ENCODE measurements around the gene FLVCR2. TPM values are rescaled to one million over a fixed set of nuclear protein-coding genes. Genes with fewer than 3 reads are reported as not detected.
A peak's percentile ranks its signal among the peaks of the same experiment; 100 is the strongest.

FLVCR2 gene
- total and polyA plus RNA-seq, 4 experiments from 2014 or later = 1.9 to 4.1 (median 3.2) TPM

GRCh38 chr14:75646762-75647161 lies 68.3 kb downstream of the FLVCR2 start:
- no peaks in the 10 kb centered on the region for H3K4me1 Mint-ChIP-seq
- no peaks in the 10 kb centered on the region for H3K9me3 Mint-ChIP-seq
- H3K4me1 ChIP-seq (ENCODE audit: insufficient read depth, low read length) = no peaks in the 10 kb centered on the region
- ChIA-PET POLR2A (ENCODE audit: partially characterized antibody) (no interaction called here), CTCF (ENCODE audit: partially characterized antibody) (interaction anchor here (1.9 to 3.6 kb wide), 3 partner anchors 8 to 69 kb away, joined by 5 to 15 read pairs (median 5); partner anchors contain the start of gene FLVCR2)
- peaks cover 37 to 50% of the 10 kb centered on the region in 2 donors for H3K36me3 Mint-ChIP-seq
- no peak overlapping the region for H3K27ac ChIP-seq (ENCODE audit: low read depth, low read length)
- no peaks in the 10 kb centered on the region for H3K27me3 ChIP-seq (ENCODE audit: insufficient read depth, low read length)
- intact Hi-C loops (cut with micrococcal nuclease) = no loop called here
- no peaks in the 10 kb centered on the region for H3K27me3 Mint-ChIP-seq
- H3K4me3 ChIP-seq (ENCODE audit: low read length in 2 of 2) = no peak overlapping the region
- DNase-seq = no peak
- H3K27ac Mint-ChIP-seq = no peak overlapping the region
- no peak overlapping the region for H3K4me3 Mint-ChIP-seq
- H3K36me3 ChIP-seq (ENCODE audit: insufficient read depth, low read length) = peaks cover 26% of the 10 kb centered on the region
- H3K9me3 ChIP-seq (ENCODE audit: control insufficient read depth in 1 of 2, low read length in 2 of 2) = no peaks in the 10 kb centered on the region

- Histone ChIP-seq H3K4me3 (ENCODE audit: low read length in 2 of 2) (no peak overlapping the region), H3K27ac (ENCODE audit: low read depth, low read length) (no peak overlapping the region), H3K27me3 (ENCODE audit: insufficient read depth, low read length) (no peaks in the 10 kb centered on the region), H3K9me3 (ENCODE audit: control insufficient read depth in 1 of 2, low read length in 2 of 2) (no peaks in the 10 kb centered on the region), H3K4me1 (ENCODE audit: insufficient read depth, low read length) (no peaks in the 10 kb centered on the region), H3K36me3 (ENCODE audit: insufficient read depth, low read length) (peaks cover 31% of the 10 kb centered on the region)
- peak overlapping the region in 1 of 7 donors; percentile 7 for H3K27ac Mint-ChIP-seq
- DNase-seq = no peak
- H3K9me3 Mint-ChIP-seq = no peaks in the 10 kb centered on the region
- no peaks in the 10 kb centered on the region for H3K27me3 Mint-ChIP-seq
- H3K4me3 Mint-ChIP-seq = no peak overlapping the region
- peaks cover 35 to 57% of the 10 kb centered on the region in 2 donors for H3K36me3 Mint-ChIP-seq
- no peaks in the 10 kb centered on the region for H3K4me1 Mint-ChIP-seq
- ChIA-PET POLR2A (ENCODE audit: partially characterized antibody) (no interaction called here), CTCF (ENCODE audit: partially characterized antibody) (interaction anchor here (1.6 to 3.6 kb wide), 3 partner anchors 8 to 70 kb away, joined by 4 to 15 read pairs (median 5); partner anchors contain the start of gene FLVCR2)
- intact Hi-C loops (cut with micrococcal nuclease) = no loop called here
These were observed 69.2 kb downstream of the FLVCR2 start for GRCh38 chr14:75647640-75648039.

GRCh38 chr14:75648066-75648838 lies 69.8 kb downstream of the FLVCR2 start:
- no peak for DNase-seq
- H3K27ac Mint-ChIP-seq = peak overlapping the region in 1 of 7 donors; percentile 10
- Histone ChIP-seq H3K4me1 (ENCODE audit: insufficient read depth, low read length) (no peaks in the 10 kb centered on the region), H3K36me3 (ENCODE audit: insufficient read depth, low read length) (peaks cover 35% of the 10 kb centered on the region), H3K27me3 (ENCODE audit: insufficient read depth, low read length) (no peaks in the 10 kb centered on the region), H3K4me3 (ENCODE audit: low read length in 2 of 2) (no peak overlapping the region), H3K9me3 (ENCODE audit: control insufficient read depth in 1 of 2, low read length in 2 of 2) (no peaks in the 10 kb centered on the region), H3K27ac (ENCODE audit: low read depth, low read length) (no peak overlapping the region)
- no peaks in the 10 kb centered on the region for H3K27me3 Mint-ChIP-seq
- intact Hi-C loops (cut with micrococcal nuclease) = no loop called here
- H3K4me3 Mint-ChIP-seq = no peak overlapping the region
- peaks cover 0 to 1% (median 0%) of the 10 kb centered on the region in 4 donors for H3K4me1 Mint-ChIP-seq
- ChIA-PET CTCF (ENCODE audit: partially characterized antibody) (interaction anchor here (1.6 to 14.1 kb wide), 4 partner anchors 8 to 73 kb away, joined by 4 to 388 read pairs (median 10); partner anchors contain the start of gene FLVCR2), POLR2A (ENCODE audit: partially characterized antibody) (no interaction called here)
- H3K36me3 Mint-ChIP-seq = peaks cover 39 to 63% of the 10 kb centered on the region in 2 donors
- no peaks in the 10 kb centered on the region for H3K9me3 Mint-ChIP-seq

GRCh38 chr14:75649337-75649736 lies 70.9 kb downstream of the FLVCR2 start:
- Histone ChIP-seq H3K4me1 (ENCODE audit: insufficient read depth, low read length) (peaks cover 4% of the 10 kb centered on the region), H3K36me3 (ENCODE audit: insufficient read depth, low read length) (peaks cover 40% of the 10 kb centered on the region), H3K4me3 (ENCODE audit: low read length in 2 of 2) (no peak overlapping the region), H3K27ac (ENCODE audit: low read depth, low read length) (no peak overlapping the region), H3K9me3 (ENCODE audit: control insufficient read depth in 1 of 2, low read length in 2 of 2) (no peaks in the 10 kb centered on the region), H3K27me3 (ENCODE audit: insufficient read depth, low read length) (no peaks in the 10 kb centered on the region)
- peaks cover 0 to 5% (median 2%) of the 10 kb centered on the region in 4 donors for H3K4me1 Mint-ChIP-seq
- intact Hi-C loops (cut with micrococcal nuclease) = no loop called here
- peak overlapping the region in 2 of 7 donors; percentile 3 to 13 for H3K27ac Mint-ChIP-seq
- no peak overlapping the region for H3K4me3 Mint-ChIP-seq
- ChIA-PET POLR2A (ENCODE audit: partially characterized antibody) (no interaction called here), CTCF (ENCODE audit: partially characterized antibody) (interaction anchor here (1.0 to 14.1 kb wide), 3 partner anchors 9 to 74 kb away, joined by 4 to 388 read pairs (median 5); partner anchors contain the start of genes ERG28 and FLVCR2)
- no peaks in the 10 kb centered on the region for H3K9me3 Mint-ChIP-seq
- no peaks in the 10 kb centered on the region for H3K27me3 Mint-ChIP-seq
- H3K36me3 Mint-ChIP-seq = peaks cover 42 to 65% of the 10 kb centered on the region in 2 donors
- no peak for DNase-seq

GRCh38 chr14:75649773-75650172 lies 71.4 kb downstream of the FLVCR2 start:
- no peak for DNase-seq
- Mint-ChIP-seq H3K27ac (peak overlapping the region in 1 of 7 donors; percentile 20), H3K4me1 (peaks cover 0 to 6% (median 2%) of the 10 kb centered on the region in 4 donors), H3K4me3 (no peak overlapping the region), H3K9me3 (no peaks in the 10 kb centered on the region), H3K36me3 (peaks cover 42 to 70% of the 10 kb centered on the region in 2 donors), H3K27me3 (no peaks in the 10 kb centered on the region)
- intact Hi-C loops (cut with micrococcal nuclease) = no loop called here
- no peak overlapping the region for H3K4me3 ChIP-seq (ENCODE audit: low read length in 2 of 2)
- H3K27me3 ChIP-seq (ENCODE audit: insufficient read depth, low read length) = no peaks in the 10 kb centered on the region
- H3K9me3 ChIP-seq (ENCODE audit: control insufficient read depth in 1 of 2, low read length in 2 of 2) = no peaks in the 10 kb centered on the region
- H3K36me3 ChIP-seq (ENCODE audit: insufficient read depth, low read length) = peaks cover 40% of the 10 kb centered on the region
- ChIA-PET CTCF (ENCODE audit: partially characterized antibody) (interaction anchor here (1.0 to 14.1 kb wide), 3 partner anchors 9 to 74 kb away, joined by 4 to 388 read pairs (median 5); partner anchors contain the start of genes ERG28 and FLVCR2), POLR2A (ENCODE audit: partially characterized antibody) (no interaction called here)
- H3K4me1 ChIP-seq (ENCODE audit: insufficient read depth, low read length) = peaks cover 4% of the 10 kb centered on the region
- H3K27ac ChIP-seq (ENCODE audit: low read depth, low read length) = no peak overlapping the region

- H3K36me3 ChIP-seq (ENCODE audit: insufficient read depth, low read length) = peaks cover 44% of the 10 kb centered on the region
- ChIA-PET POLR2A (ENCODE audit: partially characterized antibody) (no interaction called here), CTCF (ENCODE audit: partially characterized antibody) (interaction anchor here (0.9 to 14.1 kb wide), 4 partner anchors 8 to 156 kb away, joined by 3 to 388 read pairs (median 8); partner anchors contain the start of genes ERG28, FLVCR2 and TTLL5)
- no peaks in the 10 kb centered on the region for H3K9me3 ChIP-seq (ENCODE audit: control insufficient read depth in 1 of 2, low read length in 2 of 2)
- DNase-seq = no peak
- H3K4me1 ChIP-seq (ENCODE audit: insufficient read depth, low read length) = peaks cover 4% of the 10 kb centered on the region
- H3K27ac ChIP-seq (ENCODE audit: low read depth, low read length) = no peak overlapping the region
- Mint-ChIP-seq H3K27ac (peak overlapping the region in 1 of 7 donors; percentile 39), H3K27me3 (no peaks in the 10 kb centered on the region), H3K4me3 (no peak overlapping the region), H3K9me3 (no peaks in the 10 kb centered on the region), H3K4me1 (peaks cover 0 to 6% (median 2%) of the 10 kb centered on the region in 4 donors), H3K36me3 (peaks cover 42 to 77% of the 10 kb centered on the region in 2 donors)
- intact Hi-C loops (cut with micrococcal nuclease) = no loop called here
- no peak overlapping the region for H3K4me3 ChIP-seq (ENCODE audit: low read length in 2 of 2)
- no peaks in the 10 kb centered on the region for H3K27me3 ChIP-seq (ENCODE audit: insufficient read depth, low read length)
These were observed 72.0 kb downstream of the FLVCR2 start for GRCh38 chr14:75650253-75651058.

All from CD4-positive, alpha-beta memory T cell (primary cell).